22Rv1 (cell line): Measurements from ENCODE around the gene DNAH9.

Experiments used
- H3K27ac ChIP-seq: fragments of 450-650 bp; 2 replicates; pipeline ENCODE4 v1.5.1; 2017
- CTCF ChIP-seq: fragments of 450-650 bp; IDR thresholded peaks from 2 replicates; pipeline ENCODE4 v1.5.1; 2017; ENCODE audit warnings: mild to moderate bottlenecking
- ZFX ChIP-seq: fragments of 450-650 bp; IDR thresholded peaks from 2 replicates; pipeline ENCODE4 v1.6.1; 2017; ENCODE audit warnings: antibody characterized with exemption, borderline replicate concordance

DNAH9 gene

DNA sequence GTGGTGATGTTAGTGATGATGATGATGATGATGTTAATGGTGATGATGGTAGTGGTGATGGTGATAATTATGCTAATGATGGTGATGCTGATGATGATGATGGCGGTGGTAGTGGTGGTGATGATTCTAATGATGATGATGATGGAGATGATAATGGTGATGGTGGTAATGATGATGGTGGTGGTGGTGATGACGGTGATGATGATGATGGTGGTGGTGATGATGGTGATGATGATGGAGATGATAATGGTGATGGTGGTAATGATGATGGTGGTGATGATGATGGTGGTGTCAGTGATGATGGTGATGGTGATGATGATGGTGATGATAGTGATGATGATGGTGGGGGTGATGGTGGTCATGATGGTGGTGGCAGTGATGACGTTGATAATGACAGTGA lies 132.5 kb downstream of the DNAH9 start:
- no peak overlapping the region for H3K27ac ChIP-seq
- TF ChIP-seq ZFX (no peak), CTCF (no peak)

DNA sequence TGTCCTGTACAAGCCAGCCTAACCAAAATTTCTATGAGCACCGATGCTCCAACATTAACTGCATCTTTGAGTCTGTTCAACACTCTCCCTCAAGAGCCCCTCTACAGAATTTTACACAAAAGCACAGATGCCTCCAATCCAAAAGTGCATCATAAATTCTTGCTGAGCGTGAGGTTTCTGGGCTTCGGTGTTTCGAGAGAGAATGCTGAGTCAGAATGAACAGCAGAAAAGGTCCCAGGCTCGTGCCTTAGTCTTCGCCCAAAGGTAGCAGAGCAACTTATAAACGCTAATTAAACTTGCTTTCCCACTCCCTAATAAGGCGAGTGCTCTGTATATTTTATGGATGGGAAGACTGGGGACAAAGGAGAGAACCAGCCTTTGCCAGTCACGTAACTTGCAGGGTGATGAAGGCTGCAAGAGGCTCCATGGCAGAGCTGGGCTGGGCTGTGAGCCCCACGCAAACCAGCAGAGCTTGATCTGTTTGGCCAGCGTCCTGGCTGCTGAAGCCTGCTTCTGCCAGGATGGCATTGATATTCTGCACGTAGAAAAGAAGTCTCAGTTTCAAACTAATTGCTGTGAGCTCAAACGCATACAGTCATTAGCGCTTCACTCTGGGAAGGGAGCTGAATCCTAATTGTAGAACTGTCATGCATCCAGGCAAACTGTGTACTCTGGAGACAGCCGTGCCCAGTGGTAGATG lies 138.5 kb downstream of the DNAH9 start:
- no peak overlapping the region for H3K27ac ChIP-seq
- no peak for TF ChIP-seq CTCF
- no peak for TF ChIP-seq ZFX

- TF ChIP-seq ZFX (no peak), CTCF (no peak)
- no peak overlapping the region for H3K27ac ChIP-seq
These were observed 139.0 kb downstream of the DNAH9 start for GRCh38 chr17:11737313-11737679.

DNA sequence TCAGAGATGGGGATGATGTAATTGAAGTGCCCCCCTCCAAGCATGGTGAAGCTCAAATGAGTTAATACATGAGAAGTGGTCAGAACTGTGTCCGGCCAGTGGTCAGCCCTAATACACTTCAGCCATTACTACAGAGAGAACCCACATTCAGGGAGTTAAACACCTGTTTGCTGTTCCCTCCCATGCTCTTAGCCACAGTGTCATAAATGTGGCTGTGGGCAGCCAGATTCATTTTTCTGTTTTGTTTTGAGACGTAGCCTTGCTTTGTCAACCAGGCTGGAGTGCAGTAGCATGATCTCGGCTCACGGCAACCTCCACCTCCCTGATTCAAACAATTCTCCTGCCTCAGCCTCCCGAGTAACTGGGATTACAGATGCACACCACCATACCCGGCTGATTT lies 139.9 kb downstream of the DNAH9 start:
- no peak for TF ChIP-seq CTCF
- no peak for TF ChIP-seq ZFX
- no peak overlapping the region for H3K27ac ChIP-seq

- no peak for TF ChIP-seq ZFX
- TF ChIP-seq CTCF = no peak
- no peak overlapping the region for H3K27ac ChIP-seq
These were observed 141.1 kb downstream of the DNAH9 start for GRCh38 chr17:11739351-11739750.

DNA sequence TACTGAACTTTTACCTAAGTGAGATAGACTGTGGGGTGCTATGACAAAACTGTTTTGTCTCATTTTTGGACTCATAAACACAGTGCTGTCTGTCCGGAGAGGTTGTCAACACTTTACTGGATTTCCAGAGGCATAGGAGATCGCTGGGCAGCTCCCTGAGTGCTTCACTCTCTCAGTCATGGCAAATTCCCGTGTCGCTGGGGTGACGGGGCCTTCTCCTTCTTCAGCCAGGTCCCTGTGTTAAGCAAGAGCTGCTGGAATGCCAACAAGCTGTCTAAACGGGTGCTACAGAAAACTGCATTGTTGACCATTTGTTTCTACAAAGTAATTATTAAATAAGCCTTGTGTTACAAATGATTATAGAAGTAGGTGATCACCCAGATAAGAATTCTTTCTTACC lies 141.6 kb downstream of the DNAH9 start:
- TF ChIP-seq CTCF (no peak), ZFX (no peak)
- no peak overlapping the region for H3K27ac ChIP-seq

DNA sequence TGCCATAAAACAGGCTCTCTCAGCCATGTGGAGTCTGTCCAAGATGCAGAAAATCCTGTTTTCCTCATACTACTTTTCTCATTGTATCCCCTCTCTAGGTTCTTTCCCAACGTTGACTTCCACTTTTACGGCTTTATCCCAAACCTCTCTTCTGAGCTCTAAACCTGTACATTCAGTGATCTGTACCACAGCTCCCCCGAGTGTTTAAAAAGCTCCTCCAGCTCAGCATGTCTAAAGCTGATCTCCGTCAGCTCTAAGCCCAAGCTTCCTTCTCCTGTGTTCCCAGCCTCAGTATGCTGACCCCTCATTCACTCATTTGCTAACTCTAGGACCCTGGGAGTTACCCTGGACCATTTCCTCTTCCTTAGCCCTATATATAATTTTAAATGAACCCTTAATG lies 144.6 kb downstream of the DNAH9 start:
- no peak for TF ChIP-seq ZFX
- no peak; the same call in 1 of the 2 replicates for TF ChIP-seq CTCF

More for the DNA sequence above, 144.6 kb downstream of the DNAH9 start:
- H3K27ac ChIP-seq = no peak overlapping the region
